Hepatic stellate cell (primary cell): Measurements from ENCODE around the gene GTF2H1.

Experiments
- DNase-seq: peaks from one replicate; pipeline ENCODE4 v3.0.0; 2011; ENCODE audit warnings: low spot score

Gene GTF2H1

GRCh38 chr11:18321969-18322711 lies at the start of gene GTF2H1, which contains the start of gene HPS5:
Gene GTF2H1, plus strand, starts transcription at chr11:18322567. Its CDS starts 10,508 bp downstream, at chr11:18333075.
Gene HPS5, minus strand, starts transcription at chr11:18322140. Its CDS starts 4,282 bp downstream, at chr11:18317858.
- DNase-seq, result peak; percentile 97

- no peak for DNase-seq
These were observed 44.6 kb upstream of the GTF2H1 start for GRCh38 chr11:18277565-18278271.

GRCh38 chr11:18280438-18281045 lies 41.8 kb upstream of the GTF2H1 start:
- no peak for DNase-seq

- no peak for DNase-seq
These were observed 39.7 kb upstream of the GTF2H1 start for GRCh38 chr11:18282626-18283025.

GRCh38 chr11:18285841-18286240 lies 36.5 kb upstream of the GTF2H1 start:
- no peak for DNase-seq

GRCh38 chr11:18288911-18289310 lies 33.5 kb upstream of the GTF2H1 start:
- no peak for DNase-seq

- DNase-seq, result no peak
These were observed 27.5 kb upstream of the GTF2H1 start for GRCh38 chr11:18294862-18295261.

GRCh38 chr11:18295316-18295715 lies 27.1 kb upstream of the GTF2H1 start:
- DNase-seq, result no peak

- no peak for DNase-seq
These were observed 22.6 kb upstream of the GTF2H1 start for GRCh38 chr11:18299721-18300120.

- DNase-seq, result no peak
These were observed 17.6 kb upstream of the GTF2H1 start for GRCh38 chr11:18304745-18305144.

- DNase-seq, result no peak
These were observed 14.8 kb upstream of the GTF2H1 start for GRCh38 chr11:18307461-18308139.

- no peak for DNase-seq
These were observed 14.1 kb upstream of the GTF2H1 start for GRCh38 chr11:18308242-18308641.

- DNase-seq, result no peak
These were observed 12.7 kb upstream of the GTF2H1 start for GRCh38 chr11:18309691-18310090.

GRCh38 chr11:18310800-18311340 lies 11.5 kb upstream of the GTF2H1 start:
- DNase-seq, result no peak

- DNase-seq, result no peak
These were observed 10.4 kb upstream of the GTF2H1 start for GRCh38 chr11:18312012-18312411.

GRCh38 chr11:18312663-18313420 lies 9.5 kb upstream of the GTF2H1 start:
- peak; percentile 50 for DNase-seq

GRCh38 chr11:18313965-18314763 lies 8.2 kb upstream of the GTF2H1 start:
- DNase-seq, result no peak

- DNase-seq, result no peak
These were observed 7.4 kb upstream of the GTF2H1 start for GRCh38 chr11:18314784-18315523.

GRCh38 chr11:18315893-18316292 lies 6.5 kb upstream of the GTF2H1 start:
- DNase-seq, result no peak

- DNase-seq, result no peak
These were observed 4.8 kb upstream of the GTF2H1 start for GRCh38 chr11:18317551-18317950.
